ENCODE measurements around the gene TUFT1. TPM values are rescaled to one million over a fixed set of nuclear protein-coding genes. Genes with fewer than 3 reads are reported as not detected.

Gene TUFT1
- total and polyA plus RNA-seq, 9 of the 15 experiments (the other 6 are each of a cell fraction or from before 2014, with no cell fraction given): 0.54 to 2.0 (median 1.7) TPM

DNA sequence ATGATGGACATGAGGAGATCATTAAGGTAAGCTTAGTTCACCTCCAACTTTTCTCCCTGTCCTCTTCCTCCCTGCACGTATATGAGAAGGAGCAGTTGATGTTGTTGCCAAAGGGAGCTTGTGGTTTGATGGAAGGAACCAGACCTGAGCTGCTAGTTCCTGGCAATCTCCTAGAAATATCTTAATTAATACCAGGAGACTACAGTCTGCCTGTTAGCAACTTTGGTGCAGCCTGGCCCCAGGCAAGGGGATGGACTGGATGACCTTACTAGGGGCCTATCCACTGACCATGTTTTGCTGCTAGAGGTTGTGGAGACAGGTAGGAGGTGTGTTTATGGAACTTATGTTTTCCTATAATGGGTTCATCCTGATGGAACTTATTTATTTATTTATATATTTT lies 22.6 kb downstream of the TUFT1 start:
- intact Hi-C loops (cut with micrococcal nuclease) (no loop called here), in situ Hi-C loops (cut with MboI) (no loop called here)
- Histone ChIP-seq H3K79me2 (ENCODE audit: control insufficient read depth, insufficient read depth, low read length) (no peaks in the 10 kb centered on the region), H3K27me3 (ENCODE audit: control insufficient read depth in 2 of 2, insufficient read depth in 2 of 2, low read length in 2 of 2) (peaks cover 11 to 23% of the 10 kb centered on the region in 2 experiments), H3K4me1 (replicated peaks in 1 of 2; ENCODE audit: control insufficient read depth in 2 of 2, insufficient read depth in 2 of 2, low read length in 2 of 2) (no peaks in the 10 kb centered on the region), H2AFZ (ENCODE audit: low read depth, low read length) (no peak overlapping the region), H3K4me2 (ENCODE audit: insufficient read depth, low read length) (no peak overlapping the region), H3K36me3 (ENCODE audit: control insufficient read depth, insufficient read depth, low read length) (no peaks in the 10 kb centered on the region), H3K9me1 (ENCODE audit: control insufficient read depth, insufficient read depth, low read length) (no peaks in the 10 kb centered on the region), H3K9ac (ENCODE audit: insufficient read depth in 1 of 2, low read depth in 2 of 2, low read length in 2 of 2) (no peak overlapping the region), H3K27ac (ENCODE audit: extremely low read depth, low read depth, low read length) (no peak overlapping the region), H3K4me3 (no peak overlapping the region), H4K20me1 (replicated peaks; ENCODE audit: control insufficient read depth, insufficient read depth, low read length) (0 out of 2 replicates have a peak, but pooled peaks cover 4% of the 10 kb centered on the region), H3K9me3 (replicated peaks; ENCODE audit: control insufficient read depth, insufficient read depth, low read depth, low read length) (no peaks in the 10 kb centered on the region)
- no peak for DNase-seq (ENCODE audit: extremely low read depth in 1 of 4, low spot score in 3 of 4)
- POLR2A ChIA-PET: interaction anchor here (1.0 to 1.4 kb wide), 2 partner anchors 17 to 19 kb away, joined by 3 to 4 read pairs; no protein-coding TSS in a partner anchor
- CTCF ChIA-PET (ENCODE audit: low intra/inter-chr PET ratio): no interaction called here
- no peak for ATAC-seq
- FAIRE-seq: peak; percentile 51
- BruUV-seq (replicated peaks): no TSS peak
- WGBS (ENCODE audit: insufficient coverage, low coverage, missing lambda C conversion rate): 0% methylated on average over 1 of the region's 1 CpG
- TF ChIP-seq NFATC3 (IDR thresholded peaks at IDR 0.05) (no peak), CXXC5 (CRISPR knock-in tag; IDR thresholded peaks at IDR 0.05) (no peak), ETV5 (CRISPR knock-in tag; IDR thresholded peaks at IDR 0.05; ENCODE audit: low read depth) (no peak), MYC (IDR thresholded peaks at IDR 0.05; ENCODE audit: low read depth, low read length) (no peak), MYC (CRISPR knock-in tag; IDR thresholded peaks at IDR 0.05; ENCODE audit: borderline replicate concordance, low read depth) (no peak), TGIF2 (CRISPR knock-in tag; IDR thresholded peaks at IDR 0.05) (no peak), MCM2 (IDR thresholded peaks at IDR 0.05; ENCODE audit: low read depth) (no peak), TRIM24 (IDR thresholded peaks at IDR 0.05) (no peak)
- TF ChIP-seq, protein P1, sequence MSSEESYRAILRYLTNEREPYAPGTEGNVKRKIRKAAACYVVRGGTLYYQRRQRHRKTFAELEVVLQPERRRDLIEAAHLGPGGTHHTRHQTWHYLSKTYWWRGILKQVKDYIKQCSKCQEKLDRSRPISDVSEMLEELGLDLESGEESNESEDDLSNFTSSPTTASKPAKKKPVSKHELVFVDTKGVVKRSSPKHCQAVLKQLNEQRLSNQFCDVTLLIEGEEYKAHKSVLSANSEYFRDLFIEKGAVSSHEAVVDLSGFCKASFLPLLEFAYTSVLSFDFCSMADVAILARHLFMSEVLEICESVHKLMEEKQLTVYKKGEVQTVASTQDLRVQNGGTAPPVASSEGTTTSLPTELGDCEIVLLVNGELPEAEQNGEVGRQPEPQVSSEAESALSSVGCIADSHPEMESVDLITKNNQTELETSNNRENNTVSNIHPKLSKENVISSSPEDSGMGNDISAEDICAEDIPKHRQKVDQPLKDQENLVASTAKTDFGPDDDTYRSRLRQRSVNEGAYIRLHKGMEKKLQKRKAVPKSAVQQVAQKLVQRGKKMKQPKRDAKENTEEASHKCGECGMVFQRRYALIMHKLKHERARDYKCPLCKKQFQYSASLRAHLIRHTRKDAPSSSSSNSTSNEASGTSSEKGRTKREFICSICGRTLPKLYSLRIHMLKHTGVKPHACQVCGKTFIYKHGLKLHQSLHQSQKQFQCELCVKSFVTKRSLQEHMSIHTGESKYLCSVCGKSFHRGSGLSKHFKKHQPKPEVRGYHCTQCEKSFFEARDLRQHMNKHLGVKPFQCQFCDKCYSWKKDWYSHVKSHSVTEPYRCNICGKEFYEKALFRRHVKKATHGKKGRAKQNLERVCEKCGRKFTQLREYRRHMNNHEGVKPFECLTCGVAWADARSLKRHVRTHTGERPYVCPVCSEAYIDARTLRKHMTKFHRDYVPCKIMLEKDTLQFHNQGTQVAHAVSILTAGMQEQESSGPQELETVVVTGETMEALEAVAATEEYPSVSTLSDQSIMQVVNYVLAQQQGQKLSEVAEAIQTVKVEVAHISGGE (CRISPR knock-in tag; IDR thresholded peaks at IDR 0.05): no peak
- TF ChIP-seq, protein P2, sequence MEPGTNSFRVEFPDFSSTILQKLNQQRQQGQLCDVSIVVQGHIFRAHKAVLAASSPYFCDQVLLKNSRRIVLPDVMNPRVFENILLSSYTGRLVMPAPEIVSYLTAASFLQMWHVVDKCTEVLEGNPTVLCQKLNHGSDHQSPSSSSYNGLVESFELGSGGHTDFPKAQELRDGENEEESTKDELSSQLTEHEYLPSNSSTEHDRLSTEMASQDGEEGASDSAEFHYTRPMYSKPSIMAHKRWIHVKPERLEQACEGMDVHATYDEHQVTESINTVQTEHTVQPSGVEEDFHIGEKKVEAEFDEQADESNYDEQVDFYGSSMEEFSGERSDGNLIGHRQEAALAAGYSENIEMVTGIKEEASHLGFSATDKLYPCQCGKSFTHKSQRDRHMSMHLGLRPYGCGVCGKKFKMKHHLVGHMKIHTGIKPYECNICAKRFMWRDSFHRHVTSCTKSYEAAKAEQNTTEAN (CRISPR knock-in tag; IDR thresholded peaks at IDR 0.05): no peak
- TF ChIP-seq, protein P3, sequence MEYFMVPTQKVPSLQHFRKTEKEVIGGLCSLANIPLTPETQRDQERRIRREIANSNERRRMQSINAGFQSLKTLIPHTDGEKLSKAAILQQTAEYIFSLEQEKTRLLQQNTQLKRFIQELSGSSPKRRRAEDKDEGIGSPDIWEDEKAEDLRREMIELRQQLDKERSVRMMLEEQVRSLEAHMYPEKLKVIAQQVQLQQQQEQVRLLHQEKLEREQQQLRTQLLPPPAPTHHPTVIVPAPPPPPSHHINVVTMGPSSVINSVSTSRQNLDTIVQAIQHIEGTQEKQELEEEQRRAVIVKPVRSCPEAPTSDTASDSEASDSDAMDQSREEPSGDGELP (CRISPR knock-in tag; IDR thresholded peaks at IDR 0.05; ENCODE audit: borderline replicate concordance): no peak
- TF ChIP-seq, protein P4, sequence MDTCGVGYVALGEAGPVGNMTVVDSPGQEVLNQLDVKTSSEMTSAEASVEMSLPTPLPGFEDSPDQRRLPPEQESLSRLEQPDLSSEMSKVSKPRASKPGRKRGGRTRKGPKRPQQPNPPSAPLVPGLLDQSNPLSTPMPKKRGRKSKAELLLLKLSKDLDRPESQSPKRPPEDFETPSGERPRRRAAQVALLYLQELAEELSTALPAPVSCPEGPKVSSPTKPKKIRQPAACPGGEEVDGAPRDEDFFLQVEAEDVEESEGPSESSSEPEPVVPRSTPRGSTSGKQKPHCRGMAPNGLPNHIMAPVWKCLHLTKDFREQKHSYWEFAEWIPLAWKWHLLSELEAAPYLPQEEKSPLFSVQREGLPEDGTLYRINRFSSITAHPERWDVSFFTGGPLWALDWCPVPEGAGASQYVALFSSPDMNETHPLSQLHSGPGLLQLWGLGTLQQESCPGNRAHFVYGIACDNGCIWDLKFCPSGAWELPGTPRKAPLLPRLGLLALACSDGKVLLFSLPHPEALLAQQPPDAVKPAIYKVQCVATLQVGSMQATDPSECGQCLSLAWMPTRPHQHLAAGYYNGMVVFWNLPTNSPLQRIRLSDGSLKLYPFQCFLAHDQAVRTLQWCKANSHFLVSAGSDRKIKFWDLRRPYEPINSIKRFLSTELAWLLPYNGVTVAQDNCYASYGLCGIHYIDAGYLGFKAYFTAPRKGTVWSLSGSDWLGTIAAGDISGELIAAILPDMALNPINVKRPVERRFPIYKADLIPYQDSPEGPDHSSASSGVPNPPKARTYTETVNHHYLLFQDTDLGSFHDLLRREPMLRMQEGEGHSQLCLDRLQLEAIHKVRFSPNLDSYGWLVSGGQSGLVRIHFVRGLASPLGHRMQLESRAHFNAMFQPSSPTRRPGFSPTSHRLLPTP (IDR thresholded peaks at IDR 0.05; ENCODE audit: borderline replicate concordance, extremely low read depth, insufficient read length): no peak
- TF ChIP-seq, protein P5, sequence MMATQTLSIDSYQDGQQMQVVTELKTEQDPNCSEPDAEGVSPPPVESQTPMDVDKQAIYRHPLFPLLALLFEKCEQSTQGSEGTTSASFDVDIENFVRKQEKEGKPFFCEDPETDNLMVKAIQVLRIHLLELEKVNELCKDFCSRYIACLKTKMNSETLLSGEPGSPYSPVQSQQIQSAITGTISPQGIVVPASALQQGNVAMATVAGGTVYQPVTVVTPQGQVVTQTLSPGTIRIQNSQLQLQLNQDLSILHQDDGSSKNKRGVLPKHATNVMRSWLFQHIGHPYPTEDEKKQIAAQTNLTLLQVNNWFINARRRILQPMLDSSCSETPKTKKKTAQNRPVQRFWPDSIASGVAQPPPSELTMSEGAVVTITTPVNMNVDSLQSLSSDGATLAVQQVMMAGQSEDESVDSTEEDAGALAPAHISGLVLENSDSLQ (IDR thresholded peaks at IDR 0.05): no peak

Measured in K562 (cell line).